Measurements from ENCODE around the gene HPS1. TPM values are rescaled to one million over a fixed set of nuclear protein-coding genes. Genes with fewer than 3 reads are reported as not detected.

HPS1 gene
- total RNA-seq, 1 experiment from 2014 or later: 47.4 TPM

DNA sequence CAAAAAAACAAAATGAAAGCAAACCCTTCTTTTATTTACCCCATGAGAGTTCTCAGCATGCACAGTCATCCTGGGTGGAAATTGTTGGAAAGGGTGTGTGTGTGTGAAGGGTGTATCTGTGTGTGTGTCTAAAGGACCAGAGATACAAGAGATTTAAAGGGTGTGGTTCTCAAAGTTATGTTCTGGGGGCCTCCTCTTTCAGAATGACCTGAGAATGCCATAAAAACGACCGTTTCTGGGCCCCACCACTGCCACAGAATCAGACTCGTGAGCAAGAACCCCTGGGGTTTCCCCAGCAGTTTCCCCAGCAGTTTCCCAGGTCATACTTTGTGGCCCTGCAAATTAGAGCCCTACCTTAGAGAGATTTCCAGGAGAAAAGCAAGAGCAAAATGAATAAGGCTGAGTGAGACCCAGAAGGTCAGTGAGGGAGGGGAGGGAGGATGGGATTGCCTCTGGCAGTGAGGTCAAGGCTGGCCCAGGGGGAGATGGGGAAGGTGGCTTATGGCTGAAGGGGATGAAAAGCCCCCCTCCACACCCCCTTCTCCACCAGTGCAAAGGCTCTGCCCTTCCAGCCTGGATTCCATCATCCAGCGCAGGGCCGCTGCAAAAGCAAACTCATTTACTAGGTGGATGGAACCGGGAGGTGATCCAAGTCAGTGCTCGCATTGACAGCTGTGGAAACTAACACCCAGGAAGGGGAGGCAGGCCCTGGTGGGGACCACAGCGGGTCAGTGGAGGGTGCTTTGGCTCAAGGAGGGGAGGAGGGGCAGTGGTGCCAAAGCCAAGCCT lies 42.0 kb downstream of the HPS1 start:
- H3K18ac ChIP-seq (ENCODE audit: insufficient read length, low read depth, low read length): no peak overlapping the region
- no peak overlapping the region for H2BK12ac ChIP-seq (ENCODE audit: insufficient read length, low read depth, low read length)
- no peaks in the 10 kb centered on the region; the same call in 1 of the 2 replicates for H3K4me1 ChIP-seq (ENCODE audit: insufficient read depth, low read length)
- no peak overlapping the region for H3T11ph ChIP-seq (ENCODE audit: low read length)
- no peak overlapping the region for H2BK15ac ChIP-seq (ENCODE audit: low read depth, low read length)
- no peak overlapping the region for H4K5ac ChIP-seq (ENCODE audit: insufficient read length, low read depth, low read length)
- H3K27ac ChIP-seq (ENCODE audit: insufficient read length, low read depth, low read length): no peak overlapping the region
- H4K91ac ChIP-seq (ENCODE audit: insufficient read length, low read depth, low read length): no peak overlapping the region
- no peak overlapping the region for H2AK5ac ChIP-seq (ENCODE audit: insufficient read length, low read length)
- no peaks in the 10 kb centered on the region for H3K27me3 Mint-ChIP-seq (ENCODE audit: low read depth)
- H3K27me3 ChIP-seq (ENCODE audit: insufficient read depth, low read length): no peaks in the 10 kb centered on the region
- H4K20me1 ChIP-seq (ENCODE audit: control insufficient read depth, insufficient read depth, insufficient read length): no peaks in the 10 kb centered on the region
- H3K14ac ChIP-seq (ENCODE audit: insufficient read depth, low read length): no peak overlapping the region
- H3K36me3 Mint-ChIP-seq (ENCODE audit: insufficient read depth in 1 of 3, low read depth in 3 of 3): no peaks in the 10 kb centered on the region; a peak in 2 of 7 replicates
- H3K23ac ChIP-seq (ENCODE audit: insufficient read length, low read depth, low read length): no peak overlapping the region
- H2BK5ac ChIP-seq (ENCODE audit: insufficient read length, low read length): no peak overlapping the region
- H2AFZ ChIP-seq (ENCODE audit: low read length): no peak overlapping the region
- no peak overlapping the region for H4K8ac ChIP-seq (replicated peaks; ENCODE audit: insufficient read length, low read depth, low read length)
- WGBS (ENCODE audit: extremely low coverage, insufficient read length, low lambda C conversion rate): no CpG with 5 or more reads among the region's 8 CpGs
- DNase-seq: no peak
- no peaks in the 10 kb centered on the region for H3K79me1 ChIP-seq (ENCODE audit: insufficient read depth, low read depth, low read length, poor library complexity, severe bottlenecking)
- no peak overlapping the region for H3K4ac ChIP-seq (ENCODE audit: low read depth, low read length)
- H3K9ac ChIP-seq (ENCODE audit: extremely low read depth, insufficient read length, low read length): no peak overlapping the region
- no peak overlapping the region; a peak in 1 of 7 replicates for H3K27ac Mint-ChIP-seq
- no peak overlapping the region for H2BK120ac ChIP-seq (ENCODE audit: low read depth, low read length, poor library complexity, severe bottlenecking)
- no peak overlapping the region for H2BK20ac ChIP-seq (ENCODE audit: low read depth, low read length, poor library complexity, severe bottlenecking)
- no peaks in the 10 kb centered on the region for H3K23me2 ChIP-seq (ENCODE audit: insufficient read length, low read depth, low read length, poor library complexity, severe bottlenecking)
- no peak overlapping the region for H3K4me2 ChIP-seq (ENCODE audit: insufficient read depth, insufficient read length, low read length)
- H3K4me3 Mint-ChIP-seq: no peak overlapping the region
- TF ChIP-seq, protein P1, sequence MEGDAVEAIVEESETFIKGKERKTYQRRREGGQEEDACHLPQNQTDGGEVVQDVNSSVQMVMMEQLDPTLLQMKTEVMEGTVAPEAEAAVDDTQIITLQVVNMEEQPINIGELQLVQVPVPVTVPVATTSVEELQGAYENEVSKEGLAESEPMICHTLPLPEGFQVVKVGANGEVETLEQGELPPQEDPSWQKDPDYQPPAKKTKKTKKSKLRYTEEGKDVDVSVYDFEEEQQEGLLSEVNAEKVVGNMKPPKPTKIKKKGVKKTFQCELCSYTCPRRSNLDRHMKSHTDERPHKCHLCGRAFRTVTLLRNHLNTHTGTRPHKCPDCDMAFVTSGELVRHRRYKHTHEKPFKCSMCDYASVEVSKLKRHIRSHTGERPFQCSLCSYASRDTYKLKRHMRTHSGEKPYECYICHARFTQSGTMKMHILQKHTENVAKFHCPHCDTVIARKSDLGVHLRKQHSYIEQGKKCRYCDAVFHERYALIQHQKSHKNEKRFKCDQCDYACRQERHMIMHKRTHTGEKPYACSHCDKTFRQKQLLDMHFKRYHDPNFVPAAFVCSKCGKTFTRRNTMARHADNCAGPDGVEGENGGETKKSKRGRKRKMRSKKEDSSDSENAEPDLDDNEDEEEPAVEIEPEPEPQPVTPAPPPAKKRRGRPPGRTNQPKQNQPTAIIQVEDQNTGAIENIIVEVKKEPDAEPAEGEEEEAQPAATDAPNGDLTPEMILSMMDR (conservative IDR thresholded peaks at IDR 0.05): no peak
- no peaks in the 10 kb centered on the region for H3K9me3 ChIP-seq (ENCODE audit: control insufficient read depth, low read depth, low read length)
- no peaks in the 10 kb centered on the region for H3K79me2 ChIP-seq (ENCODE audit: insufficient read depth, low read length)
- no peak overlapping the region for H3K56ac ChIP-seq (ENCODE audit: insufficient read length, low read depth, low read length)
- peaks cover 5 to 8% of the 10 kb centered on the region in 2 experiments for H3K4me1 Mint-ChIP-seq
- H3K9me3 Mint-ChIP-seq: no peaks in the 10 kb centered on the region
